ENCODE data around the gene ARL10. TPM values are rescaled to one million over a fixed set of nuclear protein-coding genes. Genes with fewer than 3 reads are reported as not detected.
"Not testable (repeated sequence)": the region's sequence is repeated elsewhere in the genome, so short reads cannot be mapped to it uniquely, and the experiment has no call there.

The ARL10 gene
- total RNA-seq, 1 donor from 2014 or later, result 6.0 TPM

GRCh38 chr5:176388444-176389134 lies 23.3 kb downstream of the ARL10 start, which contains the start of the genes HIGD2A and NOP16:
Gene HIGD2A (plus strand): TSS chr5:176388751. CDS start chr5:176388820, 69 bp downstream.
Gene NOP16 (minus strand): TSS chr5:176388598. CDS start chr5:176388539, 59 bp downstream.
- peak; percentile 98 to 99 for DNase-seq (ENCODE audit: low read depth in 2 of 2)

GRCh38 chr5:176389135-176390123 lies 24.1 kb downstream of the ARL10 start:
- peak in 1 of 2 donors; percentile 17 for DNase-seq (ENCODE audit: low read depth in 2 of 2)

GRCh38 chr5:176391479-176391878 lies 26.2 kb downstream of the ARL10 start:
- DNase-seq (ENCODE audit: low read depth in 2 of 2), result no peak

GRCh38 chr5:176391999-176392398 lies 26.7 kb downstream of the ARL10 start:
- DNase-seq (ENCODE audit: low read depth in 2 of 2), result no peak

GRCh38 chr5:176392526-176392925 lies 27.2 kb downstream of the ARL10 start:
- no peak for DNase-seq (ENCODE audit: low read depth in 2 of 2)

- no peak for DNase-seq (ENCODE audit: low read depth in 2 of 2)
These were observed 28.8 kb downstream of the ARL10 start for GRCh38 chr5:176394096-176394495.

- no peak for DNase-seq (ENCODE audit: low read depth in 2 of 2)
These were observed 29.8 kb downstream of the ARL10 start for GRCh38 chr5:176394881-176395675.

- DNase-seq (ENCODE audit: low read depth in 2 of 2), result no peak
These were observed 31.0 kb downstream of the ARL10 start for GRCh38 chr5:176396330-176396729.

GRCh38 chr5:176397736-176398420 lies 32.6 kb downstream of the ARL10 start:
- DNase-seq (ENCODE audit: low read depth in 2 of 2), result no peak

- no peak for DNase-seq (ENCODE audit: low read depth in 2 of 2)
These were observed 35.3 kb downstream of the ARL10 start for GRCh38 chr5:176400382-176401156.

- no peak for DNase-seq (ENCODE audit: low read depth in 2 of 2)
These were observed 36.3 kb downstream of the ARL10 start for GRCh38 chr5:176401281-176402205.

- DNase-seq (ENCODE audit: low read depth in 2 of 2), result no peak
These were observed 40.6 kb downstream of the ARL10 start for GRCh38 chr5:176405656-176406435.

- no peak for DNase-seq (ENCODE audit: low read depth in 2 of 2)
These were observed 41.3 kb downstream of the ARL10 start for GRCh38 chr5:176406436-176407052.

- no peak for DNase-seq (ENCODE audit: low read depth in 2 of 2)
These were observed 42.4 kb downstream of the ARL10 start for GRCh38 chr5:176407456-176408251.

GRCh38 chr5:176408252-176408573 lies 42.9 kb downstream of the ARL10 start:
- DNase-seq (ENCODE audit: low read depth in 2 of 2), result not testable (repeated sequence)

- no peak for DNase-seq (ENCODE audit: low read depth in 2 of 2)
These were observed 43.3 kb downstream of the ARL10 start for GRCh38 chr5:176408590-176408989.

- no peak for DNase-seq (ENCODE audit: low read depth in 2 of 2)
These were observed 44.5 kb downstream of the ARL10 start for GRCh38 chr5:176409765-176410164.

Measured in dermis microvascular lymphatic vessel endothelial cell (primary cell).